ENCODE results near the gene PKP2. TPM values are rescaled to one million over a fixed set of nuclear protein-coding genes. Genes with fewer than 3 reads are reported as not detected.

Gene PKP2
- total and polyA plus RNA-seq, 2 donors (not counting 3 experiments of a cell fraction or from before 2014, with no cell fraction given): 1.4 to 6.5 TPM

DNA sequence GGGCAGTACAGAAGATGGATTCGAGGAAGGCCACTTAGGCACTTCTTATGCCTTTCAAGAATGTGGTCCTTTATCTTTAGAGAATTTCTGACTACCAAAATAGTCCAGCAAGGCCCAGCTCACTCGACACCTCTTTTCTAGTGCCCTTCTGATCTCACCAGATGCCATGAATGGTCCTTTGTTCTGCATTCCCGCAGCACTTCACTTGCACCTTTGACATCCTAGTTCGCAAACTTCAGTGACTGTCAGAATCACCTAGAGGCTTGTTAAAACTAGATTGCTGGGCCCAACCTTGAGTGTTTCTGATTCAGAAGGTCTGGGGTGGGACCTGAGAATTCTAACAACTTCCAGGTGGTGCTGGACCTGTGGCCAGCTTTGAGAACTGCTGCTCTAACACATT lies 56.7 kb downstream of the PKP2 start:
- Histone ChIP-seq H3K9me1 (replicated peaks; ENCODE audit: control insufficient read depth, extremely low read depth, insufficient read depth, low read length) (peaks cover 2% of the 10 kb centered on the region), H3K27me3 (ENCODE audit: control insufficient read depth in 2 of 2, insufficient read depth in 2 of 2, low read length in 2 of 2) (no peaks in the 10 kb centered on the region), H3K4me2 (ENCODE audit: insufficient read depth, low read length) (no peak overlapping the region), H3K27ac (ENCODE audit: insufficient read depth, low read depth, low read length) (no peak overlapping the region), H3K79me2 (ENCODE audit: control insufficient read depth, insufficient read depth, low read length) (no peaks in the 10 kb centered on the region), H3K9me3 (replicated peaks; ENCODE audit: control insufficient read depth, insufficient read depth, low read length) (no peaks in the 10 kb centered on the region), H4K20me1 (replicated peaks; ENCODE audit: control insufficient read depth, extremely low read depth, insufficient read depth, low read length) (no peaks in the 10 kb centered on the region), H2AFZ (ENCODE audit: low read depth, low read length) (no peak overlapping the region), H3K4me3 (replicated peaks in 1 of 3; ENCODE audit: insufficient read depth in 1 of 3, low read depth in 1 of 3, low read length in 3 of 3) (no peak overlapping the region), H3K9ac (replicated peaks; ENCODE audit: extremely low read depth, insufficient read depth, low read length) (no peak overlapping the region), H3K4me1 (ENCODE audit: control insufficient read depth, extremely low read depth, insufficient read depth, low read length) (no peaks in the 10 kb centered on the region), H3K36me3 (ENCODE audit: control insufficient read depth in 2 of 2, extremely low read depth in 1 of 2, insufficient read depth in 2 of 2, low read length in 2 of 2) (no peaks in the 10 kb centered on the region)
- intact Hi-C loops (cut with micrococcal nuclease) (no loop called here), dilution Hi-C loops (cut with MboI; ENCODE audit: extremely low pct_ligation_motif_present, low sequenced_read_pairs) (no loop called here)
- ChIA-PET CTCF (interaction anchor here (1.0 kb wide), 1 partner anchor 79 kb away, joined by 3 read pairs; no protein-coding TSS in a partner anchor), POLR2A (no interaction called here)
- no peak for TF ChIP-seq MYC (IDR thresholded peaks at IDR 0.05; ENCODE audit: low read depth, low read length)
- TF ChIP-seq, protein P1, sequence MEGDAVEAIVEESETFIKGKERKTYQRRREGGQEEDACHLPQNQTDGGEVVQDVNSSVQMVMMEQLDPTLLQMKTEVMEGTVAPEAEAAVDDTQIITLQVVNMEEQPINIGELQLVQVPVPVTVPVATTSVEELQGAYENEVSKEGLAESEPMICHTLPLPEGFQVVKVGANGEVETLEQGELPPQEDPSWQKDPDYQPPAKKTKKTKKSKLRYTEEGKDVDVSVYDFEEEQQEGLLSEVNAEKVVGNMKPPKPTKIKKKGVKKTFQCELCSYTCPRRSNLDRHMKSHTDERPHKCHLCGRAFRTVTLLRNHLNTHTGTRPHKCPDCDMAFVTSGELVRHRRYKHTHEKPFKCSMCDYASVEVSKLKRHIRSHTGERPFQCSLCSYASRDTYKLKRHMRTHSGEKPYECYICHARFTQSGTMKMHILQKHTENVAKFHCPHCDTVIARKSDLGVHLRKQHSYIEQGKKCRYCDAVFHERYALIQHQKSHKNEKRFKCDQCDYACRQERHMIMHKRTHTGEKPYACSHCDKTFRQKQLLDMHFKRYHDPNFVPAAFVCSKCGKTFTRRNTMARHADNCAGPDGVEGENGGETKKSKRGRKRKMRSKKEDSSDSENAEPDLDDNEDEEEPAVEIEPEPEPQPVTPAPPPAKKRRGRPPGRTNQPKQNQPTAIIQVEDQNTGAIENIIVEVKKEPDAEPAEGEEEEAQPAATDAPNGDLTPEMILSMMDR (IDR thresholded peaks at IDR 0.05; ENCODE audit: extremely low read depth in 1 of 2, insufficient read depth in 1 of 2, low read depth in 1 of 2, low read length in 2 of 2): no peak
- TF ChIP-seq EZH2 (IDR thresholded peaks at IDR 0.05; ENCODE audit: borderline replicate concordance, low read depth, low read length, severe bottlenecking): no peak
- no peak for TF ChIP-seq JUN (IDR thresholded peaks at IDR 0.05; ENCODE audit: borderline replicate concordance, insufficient read depth, insufficient read length, low read depth)
- no peak for TF ChIP-seq POLR2A (IDR thresholded peaks at IDR 0.05; ENCODE audit: low read depth, low read length)
- FAIRE-seq (no peak), DNase-seq (ENCODE audit: low read depth, low spot score) (no peak)
- BruUV-seq (replicated peaks): no TSS peak

DNA sequence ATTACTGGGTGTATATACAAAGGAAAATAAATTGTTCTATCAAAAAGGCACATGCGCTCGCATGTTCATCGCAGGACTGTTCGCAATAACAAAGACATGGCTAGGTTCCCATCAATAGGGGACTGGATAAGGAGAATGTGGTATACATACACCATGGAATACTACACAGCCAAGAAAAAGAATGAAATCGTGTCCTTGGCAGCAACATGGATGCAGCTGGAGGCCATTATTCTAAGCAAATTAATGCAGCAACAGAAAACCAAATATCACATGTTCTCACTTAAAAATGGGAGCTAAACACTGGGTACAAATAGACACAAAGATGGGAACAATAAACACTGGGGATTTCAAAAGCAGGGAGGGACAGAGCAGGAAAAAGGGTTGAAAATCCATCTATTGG lies 58.6 kb downstream of the PKP2 start:
- TF ChIP-seq MYC (IDR thresholded peaks at IDR 0.05; ENCODE audit: low read depth, low read length): no peak
- TF ChIP-seq, protein P1 (IDR thresholded peaks at IDR 0.05; ENCODE audit: extremely low read depth in 1 of 2, insufficient read depth in 1 of 2, low read depth in 1 of 2, low read length in 2 of 2): no peak
- TF ChIP-seq POLR2AphosphoS5 (IDR thresholded peaks at IDR 0.05; ENCODE audit: insufficient read depth, low read depth, low read length): no peak
- TF ChIP-seq FOS (IDR thresholded peaks at IDR 0.05; ENCODE audit: borderline replicate concordance, insufficient read depth, low read length): no peak
- TF ChIP-seq, protein P2, sequence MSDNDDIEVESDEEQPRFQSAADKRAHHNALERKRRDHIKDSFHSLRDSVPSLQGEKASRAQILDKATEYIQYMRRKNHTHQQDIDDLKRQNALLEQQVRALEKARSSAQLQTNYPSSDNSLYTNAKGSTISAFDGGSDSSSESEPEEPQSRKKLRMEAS (IDR thresholded peaks at IDR 0.05; ENCODE audit: insufficient read depth, insufficient read length): no peak
- no peak for TF ChIP-seq POLR2A (IDR thresholded peaks at IDR 0.05; ENCODE audit: low read depth, low read length)
- TF ChIP-seq JUN (IDR thresholded peaks at IDR 0.05; ENCODE audit: borderline replicate concordance, insufficient read depth, insufficient read length, low read depth): no peak
- TF ChIP-seq GATA2 (IDR thresholded peaks at IDR 0.05; ENCODE audit: insufficient read depth, insufficient read length, low read depth, low read length): no peak
- no peak for TF ChIP-seq EZH2 (IDR thresholded peaks at IDR 0.05; ENCODE audit: borderline replicate concordance, low read depth, low read length, severe bottlenecking)
- no peaks in the 10 kb centered on the region for H3K27me3 ChIP-seq (ENCODE audit: control insufficient read depth in 2 of 2, insufficient read depth in 2 of 2, low read length in 2 of 2)
- peaks cover 2% of the 10 kb centered on the region for H3K9me1 ChIP-seq (replicated peaks; ENCODE audit: control insufficient read depth, extremely low read depth, insufficient read depth, low read length)
- ChIA-PET CTCF (no interaction called here), POLR2A (no interaction called here)
- dilution Hi-C loops (cut with MboI; ENCODE audit: extremely low pct_ligation_motif_present, low sequenced_read_pairs): no loop called here
- no peak overlapping the region for H3K9ac ChIP-seq (replicated peaks; ENCODE audit: extremely low read depth, insufficient read depth, low read length)
- H3K36me3 ChIP-seq (ENCODE audit: control insufficient read depth in 2 of 2, extremely low read depth in 1 of 2, insufficient read depth in 2 of 2, low read length in 2 of 2): no peaks in the 10 kb centered on the region
- FAIRE-seq (no peak), DNase-seq (ENCODE audit: low read depth, low spot score) (no peak)
- no peak overlapping the region for H3K27ac ChIP-seq (ENCODE audit: insufficient read depth, low read depth, low read length)
- intact Hi-C loops (cut with micrococcal nuclease): no loop called here
- no peaks in the 10 kb centered on the region for H3K79me2 ChIP-seq (ENCODE audit: control insufficient read depth, insufficient read depth, low read length)
- H2AFZ ChIP-seq (ENCODE audit: low read depth, low read length): no peak overlapping the region
- no peak overlapping the region for H3K4me2 ChIP-seq (ENCODE audit: insufficient read depth, low read length)
- H4K20me1 ChIP-seq (replicated peaks; ENCODE audit: control insufficient read depth, extremely low read depth, insufficient read depth, low read length): no peaks in the 10 kb centered on the region
- H3K4me3 ChIP-seq (replicated peaks in 1 of 3; ENCODE audit: insufficient read depth in 1 of 3, low read depth in 1 of 3, low read length in 3 of 3): no peak overlapping the region
- H3K9me3 ChIP-seq (replicated peaks; ENCODE audit: control insufficient read depth, insufficient read depth, low read length): no peaks in the 10 kb centered on the region
- no peaks in the 10 kb centered on the region for H3K4me1 ChIP-seq (ENCODE audit: control insufficient read depth, extremely low read depth, insufficient read depth, low read length)
- no TSS peak for BruUV-seq (replicated peaks)
